Fibroblast of lung (primary cell): ENCODE measurements around the gene EIF3K. TPM values are rescaled to one million over a fixed set of nuclear protein-coding genes. Genes with fewer than 3 reads are reported as not detected.

ENCODE experiments used
- DNase-seq, 2 donors: peaks; one replicate each; pipeline versions ENCODE4 v3.0.0 to v3.0.0-alpha.2; 2010; ENCODE audit warnings: low read depth in 2 of 2
- H2AFZ ChIP-seq: 2 replicates; pipeline ENCODE4 v1.5.1; 2012; ENCODE audit warnings: low read length, control low read depth, inconsistent platforms
- H3K27ac ChIP-seq: 2 replicates; pipeline ENCODE4 v1.5.1; 2011; ENCODE audit warnings: low read length, control low read depth; ENCODE audit not compliant: insufficient read depth
- H3K27me3 ChIP-seq: 2 replicates; pipeline ENCODE4 v1.5.1; 2011; ENCODE audit warnings: mild to moderate bottlenecking, low read length; ENCODE audit not compliant: control insufficient read depth, insufficient read depth
- H3K36me3 ChIP-seq: 2 replicates; pipeline ENCODE4 v1.5.1; 2011; ENCODE audit warnings: low read length; ENCODE audit not compliant: control insufficient read depth, insufficient read depth
- H3K4me1 ChIP-seq: 2 replicates; pipeline ENCODE4 v1.5.1; 2011; ENCODE audit warnings: low read length; ENCODE audit not compliant: control insufficient read depth, insufficient read depth; ENCODE audit errors: extremely low read depth
- H3K4me2 ChIP-seq: 2 replicates; pipeline ENCODE4 v1.5.1; 2011; ENCODE audit warnings: low read length, control low read depth; ENCODE audit not compliant: insufficient read depth; ENCODE audit errors: extremely low read depth
- H3K4me3 ChIP-seq, 4 experiments: fragments of 200-600 bp in 1 of 4; sonication (generic) in 1 of 4; replicated peaks in 1 of 4; 2 replicates each; pipeline ENCODE4 v1.5.1; 2011 to 2016; ENCODE audit warnings: low read length in 4 of 4, low read depth in 3 of 4, mild to moderate bottlenecking in 3 of 4, control low read depth in 2 of 4, inconsistent platforms in 1 of 4, mixed read lengths in 1 of 4; ENCODE audit not compliant: insufficient read depth in 1 of 4; ENCODE audit errors: control extremely low read depth in 1 of 4
- H3K79me2 ChIP-seq: 2 replicates; pipeline ENCODE4 v1.5.1; 2012; ENCODE audit warnings: mild to moderate bottlenecking, low read length, inconsistent platforms; ENCODE audit not compliant: control insufficient read depth, insufficient read depth
- H3K9ac ChIP-seq: 2 replicates; pipeline ENCODE4 v1.5.1; 2011; ENCODE audit warnings: mild to moderate bottlenecking, low read length, control low read depth; ENCODE audit not compliant: insufficient read depth
- H3K9me3 ChIP-seq: 2 replicates; pipeline ENCODE4 v1.5.1; 2012; ENCODE audit warnings: low read depth, low read length; ENCODE audit not compliant: control insufficient read depth, insufficient read depth
- H4K20me1 ChIP-seq: 2 replicates; pipeline ENCODE4 v1.5.1; 2011; ENCODE audit warnings: low read length; ENCODE audit not compliant: control insufficient read depth, insufficient read depth; ENCODE audit errors: extremely low read depth
- CTCF ChIP-seq, 2 donors: IDR thresholded peaks in 1 of 2; conservative IDR thresholded peaks in 1 of 2; 1 replicate in 1 of 2; 2 replicates in 1 of 2; pipeline ENCODE4 v1.5.1; 2011 to 2012; ENCODE audit warnings: low read length in 2 of 2, control low read depth in 1 of 2, inconsistent platforms in 1 of 2, low read depth in 1 of 2, mild to moderate bottlenecking in 1 of 2
- EZH2 ChIP-seq: IDR thresholded peaks from 2 replicates; pipeline ENCODE4 v1.5.1; 2012; ENCODE audit warnings: low read length, control low read depth, mild to moderate bottlenecking; ENCODE audit errors: missing control alignments
- polyA plus RNA-seq, 2 donors: library from polyadenylated mRNA; depleted of rRNA in 1 of 2; stranded (reverse) in 1 of 2; unstranded in 1 of 2; fragments of >200 nt; gene quantifications; 2 replicates each; pipeline ENCODE4 v1.2.1, GENCODE V29; 2011 to 2012; ENCODE audit warnings: missing spikeins in 1 of 2
- total RNA-seq: library from RNA; depleted of rRNA; stranded (reverse); fragments of >200 nt; gene quantifications from 2 replicates; pipeline ENCODE4 v1.2.1, GENCODE V29; 2014

EIF3K gene
- total and polyA plus RNA-seq, 2 donors (not counting 1 experiment from before 2014, with no cell fraction given), result 171 to 198 TPM

GRCh38 chr19:38665950-38666662 is 47.1 kb downstream of the EIF3K start:
- Histone ChIP-seq H3K4me2 (peak overlapping the region; percentile 46), H3K9me3 (no peaks in the 10 kb centered on the region), H3K79me2 (peaks cover 95% of the 10 kb centered on the region), H3K4me1 (peaks cover 51% of the 10 kb centered on the region), H2AFZ (no peak overlapping the region), H3K36me3 (peaks cover 2% of the 10 kb centered on the region), H4K20me1 (no peaks in the 10 kb centered on the region), H3K27me3 (no peaks in the 10 kb centered on the region), H3K4me3 (no peak overlapping the region), H3K27ac (peak overlapping the region; percentile 83), H3K9ac (peak overlapping the region; percentile 21)
- TF ChIP-seq EZH2, result no peak
- no peak for TF ChIP-seq CTCF (conservative IDR thresholded peaks at IDR 0.05 in 1 of 2, IDR thresholded peaks at IDR 0.05 in 1 of 2; ENCODE audit: low read depth in 1 of 2, low read length in 2 of 2)
- peak; percentile 61 to 79 for DNase-seq

- Histone ChIP-seq H3K4me1 (peaks cover 51% of the 10 kb centered on the region), H3K9ac (no peak overlapping the region), H3K36me3 (peaks cover 2% of the 10 kb centered on the region), H3K9me3 (no peaks in the 10 kb centered on the region), H4K20me1 (no peaks in the 10 kb centered on the region), H3K4me2 (peak overlapping the region; percentile 9), H3K27ac (peak overlapping the region; percentile 83), H3K27me3 (no peaks in the 10 kb centered on the region), H3K4me3 (peak overlapping the region in 1 of 4 experiments; percentile 12), H2AFZ (no peak overlapping the region), H3K79me2 (peaks cover 96% of the 10 kb centered on the region)
- TF ChIP-seq EZH2 (no peak), CTCF (conservative IDR thresholded peaks at IDR 0.05 in 1 of 2, IDR thresholded peaks at IDR 0.05 in 1 of 2; ENCODE audit: low read depth in 1 of 2, low read length in 2 of 2) (no peak)
- peak; percentile 74 to 91 for DNase-seq
Measured at GRCh38 chr19:38666663-38667511, 47.9 kb downstream of the EIF3K start.

GRCh38 chr19:38667661-38668171 is 48.7 kb downstream of the EIF3K start:
- Histone ChIP-seq H2AFZ (no peak overlapping the region), H4K20me1 (no peaks in the 10 kb centered on the region), H3K36me3 (peaks cover 2% of the 10 kb centered on the region), H3K4me1 (peaks cover 47% of the 10 kb centered on the region), H3K9ac (no peak overlapping the region), H3K4me3 (peak overlapping the region in 2 of 4 experiments; percentile 12 to 26), H3K79me2 (peaks cover 94% of the 10 kb centered on the region), H3K27me3 (no peaks in the 10 kb centered on the region), H3K4me2 (peak overlapping the region; percentile 9), H3K27ac (peak overlapping the region; percentile 83), H3K9me3 (no peaks in the 10 kb centered on the region)
- peak; percentile 84 to 89 for DNase-seq
- no peak for TF ChIP-seq CTCF (conservative IDR thresholded peaks at IDR 0.05 in 1 of 2, IDR thresholded peaks at IDR 0.05 in 1 of 2; ENCODE audit: low read depth in 1 of 2, low read length in 2 of 2)
- TF ChIP-seq EZH2, result no peak
